GM12801 (cell line): Measurements from ENCODE around the gene TFRC.

Experiments
- TF ChIP-seq, protein P1 (sequence below): IDR thresholded peaks from one replicate; pipeline ENCODE4 v1.5.1; 2011; ENCODE audit warnings: control low read depth; ENCODE audit not compliant: insufficient read length; ENCODE audit errors: extremely low read depth

The TFRC gene

DNA sequence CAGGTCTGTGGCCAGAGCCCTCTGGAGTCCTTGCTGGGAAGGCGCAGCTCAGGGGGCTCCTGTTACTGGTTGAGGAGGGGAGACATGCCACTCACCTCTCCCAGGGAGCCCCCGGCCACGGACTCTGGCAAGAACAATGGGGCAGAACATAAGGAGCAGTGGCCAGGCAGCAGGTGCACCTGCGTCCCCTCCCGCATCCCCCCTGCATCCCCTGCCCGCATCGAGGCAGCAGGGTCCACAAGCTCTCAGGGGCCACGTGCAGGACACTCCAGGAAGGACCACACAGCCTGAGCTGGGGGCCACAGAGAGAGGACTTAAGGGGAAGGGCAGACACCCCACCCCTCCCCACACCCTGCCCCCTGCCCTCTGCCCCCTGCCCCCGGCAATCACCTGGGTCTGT is 73.0 kb downstream of the TFRC start:
- TF ChIP-seq, protein P1, sequence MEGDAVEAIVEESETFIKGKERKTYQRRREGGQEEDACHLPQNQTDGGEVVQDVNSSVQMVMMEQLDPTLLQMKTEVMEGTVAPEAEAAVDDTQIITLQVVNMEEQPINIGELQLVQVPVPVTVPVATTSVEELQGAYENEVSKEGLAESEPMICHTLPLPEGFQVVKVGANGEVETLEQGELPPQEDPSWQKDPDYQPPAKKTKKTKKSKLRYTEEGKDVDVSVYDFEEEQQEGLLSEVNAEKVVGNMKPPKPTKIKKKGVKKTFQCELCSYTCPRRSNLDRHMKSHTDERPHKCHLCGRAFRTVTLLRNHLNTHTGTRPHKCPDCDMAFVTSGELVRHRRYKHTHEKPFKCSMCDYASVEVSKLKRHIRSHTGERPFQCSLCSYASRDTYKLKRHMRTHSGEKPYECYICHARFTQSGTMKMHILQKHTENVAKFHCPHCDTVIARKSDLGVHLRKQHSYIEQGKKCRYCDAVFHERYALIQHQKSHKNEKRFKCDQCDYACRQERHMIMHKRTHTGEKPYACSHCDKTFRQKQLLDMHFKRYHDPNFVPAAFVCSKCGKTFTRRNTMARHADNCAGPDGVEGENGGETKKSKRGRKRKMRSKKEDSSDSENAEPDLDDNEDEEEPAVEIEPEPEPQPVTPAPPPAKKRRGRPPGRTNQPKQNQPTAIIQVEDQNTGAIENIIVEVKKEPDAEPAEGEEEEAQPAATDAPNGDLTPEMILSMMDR, result no peak

DNA sequence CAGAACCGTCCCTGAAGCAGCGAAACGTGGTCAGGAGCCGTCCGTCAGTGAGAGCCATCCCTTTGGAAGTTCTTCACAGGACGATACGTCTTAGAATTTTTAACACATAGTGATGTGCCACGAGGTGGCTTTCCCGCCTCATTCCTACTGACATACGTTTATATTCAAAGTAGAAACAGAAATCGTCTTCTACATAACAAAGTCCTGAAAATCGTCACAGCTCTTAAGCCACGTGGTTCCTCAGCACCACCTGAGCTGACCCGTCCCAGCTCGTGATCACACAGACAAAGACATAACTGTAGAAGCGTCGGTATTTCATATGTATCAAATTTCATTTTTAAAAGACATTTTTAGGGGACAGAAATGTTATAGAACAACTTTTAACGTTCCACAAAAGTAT is 73.5 kb downstream of the TFRC start:
- TF ChIP-seq, protein P1, result no peak

- TF ChIP-seq, protein P1, result no peak
Observed at GRCh38 chr3:196007744-196008335, 74.0 kb downstream of the TFRC start.

DNA sequence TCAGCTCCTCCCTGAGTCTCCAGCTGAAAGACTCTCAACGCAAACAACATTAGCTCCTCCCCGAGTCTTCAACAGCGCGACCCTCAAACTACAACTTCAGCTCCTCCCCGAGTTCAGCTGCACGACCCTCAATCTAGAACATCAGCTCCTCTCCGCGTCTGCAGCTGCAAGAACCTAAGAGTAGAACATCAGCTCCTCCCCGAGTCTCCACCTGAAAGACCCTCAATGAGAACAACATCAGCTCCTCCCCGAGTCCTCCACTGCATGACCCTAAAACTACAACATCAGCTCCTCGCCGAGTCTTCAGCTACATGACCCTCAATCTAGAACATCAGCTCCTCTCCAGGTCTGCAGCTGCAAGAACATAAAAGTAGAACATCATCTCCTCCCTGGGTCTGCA is 78.3 kb downstream of the TFRC start:
- TF ChIP-seq, protein P1, result no peak

GRCh38 chr3:195999896-196000295 is 82.0 kb downstream of the TFRC start:
- TF ChIP-seq, protein P1, result no peak
